Measurements from ENCODE around the gene GIPC3.
"Not testable (repeated sequence)": the region's sequence is repeated elsewhere in the genome, so short reads cannot be mapped to it uniquely, and the experiment has no call there.

Gene GIPC3

GRCh38 chr19:3550947-3551791 is 34.1 kb upstream of the GIPC3 start:
- in situ Hi-C loops (cut with MboI; ENCODE audit: low sequenced_read_pairs), result no loop called here

GRCh38 chr19:3551792-3552095 is 33.5 kb upstream of the GIPC3 start:
- in situ Hi-C loops (cut with MboI; ENCODE audit: low sequenced_read_pairs), result no loop called here

- in situ Hi-C loops (cut with MboI; ENCODE audit: low sequenced_read_pairs), result no loop called here
These were observed 30.8 kb upstream of the GIPC3 start for GRCh38 chr19:3554254-3555083.

GRCh38 chr19:3555653-3556422 is 29.4 kb upstream of the GIPC3 start:
- in situ Hi-C loops (cut with MboI; ENCODE audit: low sequenced_read_pairs), result no loop called here

- in situ Hi-C loops (cut with MboI; ENCODE audit: low sequenced_read_pairs), result no loop called here
These were observed 28.8 kb upstream of the GIPC3 start for GRCh38 chr19:3556423-3556977.

GRCh38 chr19:3556978-3557460 is 28.3 kb upstream of the GIPC3 start:
- in situ Hi-C loops (cut with MboI; ENCODE audit: low sequenced_read_pairs), result no loop called here

GRCh38 chr19:3557461-3558248 is 27.6 kb upstream of the GIPC3 start, which contains the start of gene MFSD12:
Gene MFSD12 (minus strand): TSS chr19:3557586. CDS start chr19:3557403, 183 bp downstream.
- in situ Hi-C loops (cut with MboI; ENCODE audit: low sequenced_read_pairs), result no loop called here

GRCh38 chr19:3563709-3564524 is 21.4 kb upstream of the GIPC3 start:
- in situ Hi-C loops (cut with MboI; ENCODE audit: low sequenced_read_pairs), result no loop called here

GRCh38 chr19:3565139-3565538 is 20.1 kb upstream of the GIPC3 start:
- in situ Hi-C loops (cut with MboI; ENCODE audit: low sequenced_read_pairs), result no loop called here

- in situ Hi-C loops (cut with MboI; ENCODE audit: low sequenced_read_pairs), result not testable (repeated sequence)
These were observed 15.2 kb upstream of the GIPC3 start for GRCh38 chr19:3570042-3570441.

- in situ Hi-C loops (cut with MboI; ENCODE audit: low sequenced_read_pairs), result no loop called here
These were observed 14.7 kb upstream of the GIPC3 start for GRCh38 chr19:3570606-3571011.

- in situ Hi-C loops (cut with MboI; ENCODE audit: low sequenced_read_pairs), result no loop called here
These were observed 13.0 kb upstream of the GIPC3 start for GRCh38 chr19:3572132-3572854.

GRCh38 chr19:3572855-3573161 is 12.5 kb upstream of the GIPC3 start, which contains the start of gene HMG20B:
Gene HMG20B (plus strand): TSS chr19:3572944. CDS start chr19:3573310, 366 bp downstream.
- in situ Hi-C loops (cut with MboI; ENCODE audit: low sequenced_read_pairs), result no loop called here

- in situ Hi-C loops (cut with MboI; ENCODE audit: low sequenced_read_pairs), result no loop called here
These were observed 12.0 kb upstream of the GIPC3 start for GRCh38 chr19:3573162-3573857.

GRCh38 chr19:3573858-3574637 is 11.2 kb upstream of the GIPC3 start:
- in situ Hi-C loops (cut with MboI; ENCODE audit: low sequenced_read_pairs), result no loop called here

GRCh38 chr19:3575260-3575741 is 10.0 kb upstream of the GIPC3 start:
- in situ Hi-C loops (cut with MboI; ENCODE audit: low sequenced_read_pairs), result no loop called here
